GM06990 (cell line): Measurements from ENCODE around the gene RHBDF1.
"Not testable (repeated sequence)": the region's sequence is repeated elsewhere in the genome, so short reads cannot be mapped to it uniquely, and the experiment has no call there.

Experiments used
- DNase-seq: peaks from one replicate; pipeline ENCODE4 v3.0.0-alpha.2; 2011; ENCODE audit not compliant: insufficient read length; ENCODE audit errors: extremely low read depth
- H3K27me3 ChIP-seq: replicated peaks from 2 replicates; pipeline ENCODE4 v1.6.0; 2011; ENCODE audit warnings: low read length; ENCODE audit not compliant: control insufficient read depth, insufficient read depth
- H3K36me3 ChIP-seq: 2 replicates; pipeline ENCODE4 v1.5.1; 2011; ENCODE audit warnings: low read length; ENCODE audit not compliant: control insufficient read depth, insufficient read depth
- H3K4me3 ChIP-seq: replicated peaks from 2 replicates; pipeline ENCODE4 v1.5.1; 2011; ENCODE audit warnings: low read depth, mild to moderate bottlenecking, control low read depth, low read length
- TF ChIP-seq, protein P1 (sequence below): IDR thresholded peaks from 2 replicates; pipeline ENCODE4 v1.5.1; 2011; ENCODE audit warnings: low read length, control low read depth, mild to moderate bottlenecking, inconsistent platforms; ENCODE audit not compliant: insufficient read depth, poor library complexity, severe bottlenecking

RHBDF1 gene

DNA sequence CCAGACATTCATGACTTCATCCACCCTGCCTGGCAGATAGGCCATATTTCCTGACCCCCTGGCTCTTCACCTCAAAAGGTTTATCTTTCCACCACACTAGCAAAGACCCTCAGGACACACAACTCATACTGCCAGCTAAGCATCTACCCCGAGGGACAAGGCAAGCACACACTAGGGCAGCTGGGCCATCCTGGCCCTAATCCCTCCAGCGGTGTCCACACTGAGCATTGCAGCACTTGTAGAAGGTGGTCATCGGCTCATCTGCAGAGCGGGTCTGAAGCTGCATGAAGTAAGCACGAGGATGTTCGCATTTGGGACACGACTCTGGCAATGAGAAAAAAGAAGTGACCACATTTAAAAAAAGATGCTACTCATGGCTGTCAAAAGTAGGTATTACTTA lies 25.2 kb downstream of the RHBDF1 start:
- TF ChIP-seq, protein P1, sequence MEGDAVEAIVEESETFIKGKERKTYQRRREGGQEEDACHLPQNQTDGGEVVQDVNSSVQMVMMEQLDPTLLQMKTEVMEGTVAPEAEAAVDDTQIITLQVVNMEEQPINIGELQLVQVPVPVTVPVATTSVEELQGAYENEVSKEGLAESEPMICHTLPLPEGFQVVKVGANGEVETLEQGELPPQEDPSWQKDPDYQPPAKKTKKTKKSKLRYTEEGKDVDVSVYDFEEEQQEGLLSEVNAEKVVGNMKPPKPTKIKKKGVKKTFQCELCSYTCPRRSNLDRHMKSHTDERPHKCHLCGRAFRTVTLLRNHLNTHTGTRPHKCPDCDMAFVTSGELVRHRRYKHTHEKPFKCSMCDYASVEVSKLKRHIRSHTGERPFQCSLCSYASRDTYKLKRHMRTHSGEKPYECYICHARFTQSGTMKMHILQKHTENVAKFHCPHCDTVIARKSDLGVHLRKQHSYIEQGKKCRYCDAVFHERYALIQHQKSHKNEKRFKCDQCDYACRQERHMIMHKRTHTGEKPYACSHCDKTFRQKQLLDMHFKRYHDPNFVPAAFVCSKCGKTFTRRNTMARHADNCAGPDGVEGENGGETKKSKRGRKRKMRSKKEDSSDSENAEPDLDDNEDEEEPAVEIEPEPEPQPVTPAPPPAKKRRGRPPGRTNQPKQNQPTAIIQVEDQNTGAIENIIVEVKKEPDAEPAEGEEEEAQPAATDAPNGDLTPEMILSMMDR = no peak
- Histone ChIP-seq H3K4me3 (no peak overlapping the region), H3K36me3 (peaks cover 20% of the 10 kb centered on the region), H3K27me3 (no peaks in the 10 kb centered on the region)
- DNase-seq = no peak

DNA sequence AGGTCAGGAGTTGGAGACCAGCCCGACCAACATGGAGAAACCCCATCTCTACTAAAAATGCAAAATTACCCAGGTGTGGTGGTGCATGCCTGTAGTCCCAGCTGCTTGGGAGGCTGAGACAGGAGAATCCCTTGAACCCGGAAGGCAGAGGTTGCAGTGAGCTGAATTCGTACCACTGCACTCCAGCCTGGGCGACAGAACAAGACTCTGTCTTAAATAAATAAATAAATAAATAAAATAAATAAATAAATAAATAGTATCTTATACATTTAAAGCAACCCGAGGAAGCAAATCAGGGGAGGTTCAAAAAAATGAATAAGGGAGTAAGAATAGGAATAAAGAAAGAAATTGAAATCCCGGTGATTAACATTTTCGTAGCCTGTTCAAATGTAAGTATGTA lies 25.9 kb downstream of the RHBDF1 start:
- H3K36me3 ChIP-seq = peaks cover 27% of the 10 kb centered on the region
- DNase-seq, H3K4me3 ChIP-seq, H3K27me3 ChIP-seq: not testable (repeated sequence)

DNA sequence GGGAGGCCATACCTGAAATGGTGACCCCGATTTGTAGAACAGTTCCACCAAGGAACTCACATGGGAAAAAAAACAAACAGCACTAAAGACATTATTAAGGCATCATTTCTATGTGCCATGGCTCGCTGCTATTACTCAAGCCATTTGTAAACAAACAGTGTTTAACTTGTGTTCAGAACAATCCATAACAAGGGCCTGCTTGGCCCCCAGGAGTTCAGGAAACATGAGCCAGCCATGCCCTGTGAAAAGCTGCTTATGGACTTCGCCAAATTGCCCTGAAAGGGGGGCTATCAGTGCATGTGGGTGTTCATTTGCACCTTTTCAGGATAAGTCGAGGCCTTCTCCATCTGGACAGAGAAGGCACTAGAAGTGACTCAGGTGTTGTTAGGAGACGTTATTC lies 27.0 kb downstream of the RHBDF1 start:
- H3K27me3 ChIP-seq = no peaks in the 10 kb centered on the region
- no peak overlapping the region for H3K4me3 ChIP-seq
- no peak for DNase-seq
- H3K36me3 ChIP-seq = peaks cover 27% of the 10 kb centered on the region
- TF ChIP-seq, protein P1 = no peak

GRCh38 chr16:44655-45054 lies 27.8 kb downstream of the RHBDF1 start:
- Histone ChIP-seq H3K36me3 (peaks cover 27% of the 10 kb centered on the region), H3K27me3 (no peaks in the 10 kb centered on the region), H3K4me3 (no peak overlapping the region)
- TF ChIP-seq, protein P1 = no peak
- DNase-seq = no peak

GRCh38 chr16:43294-43693 lies 29.1 kb downstream of the RHBDF1 start:
- H3K27me3 ChIP-seq = no peaks in the 10 kb centered on the region
- TF ChIP-seq, protein P1 = no peak
- no peak for DNase-seq
- H3K36me3 ChIP-seq = peaks cover 27% of the 10 kb centered on the region
- H3K4me3 ChIP-seq = no peak overlapping the region

GRCh38 chr16:42691-43090 lies 29.7 kb downstream of the RHBDF1 start:
- Histone ChIP-seq H3K27me3 (no peaks in the 10 kb centered on the region), H3K36me3 (peaks cover 25% of the 10 kb centered on the region), H3K4me3 (no peak overlapping the region)
- no peak for DNase-seq
- TF ChIP-seq, protein P1 = no peak
